Mucosa of descending colon (tissue), 3 donors: ENCODE data around the gene LHFPL3. TPM values are rescaled to one million over a fixed set of nuclear protein-coding genes. Genes with fewer than 3 reads are reported as not detected.

Experiments used
- ATAC-seq: fragments of 200-7000 bp; cut with Tn5 transposase; one replicate; pipeline ENCODE4 v1.9.1; 2020; ENCODE audit warnings: mild to moderate bottlenecking, moderate library complexity
- DNase-seq, 3 donors: peaks; one replicate each; pipeline ENCODE4 v3.0.0-alpha.2; 2020
- H3K36me3 ChIP-seq: fragments of 200-600 bp; one replicate; pipeline ENCODE4 v1.8.0; 2021; ENCODE audit warnings: low read depth, mild to moderate bottlenecking
- H3K4me1 ChIP-seq: fragments of 200-600 bp; one replicate; pipeline ENCODE4 v1.8.0; 2021; ENCODE audit warnings: low read depth, mild to moderate bottlenecking
- H3K4me3 ChIP-seq: fragments of 200-600 bp; one replicate; pipeline ENCODE4 v1.8.0; 2021; ENCODE audit warnings: mild to moderate bottlenecking
- H3K9me3 ChIP-seq: fragments of 200-600 bp; one replicate; pipeline ENCODE4 v1.8.0; 2021; ENCODE audit warnings: mild to moderate bottlenecking
- intact Hi-C, 2 donors: fragments of 100-400 bp; cut with DNase I in 1 of 2; cut with micrococcal nuclease in 1 of 2; formaldehyde crosslinking; loops; one replicate each; pipeline versions ENCODE4 v1.11.0 to v1.11.1; 2022; cut with DNase I, micrococcal nuclease
- total RNA-seq, 3 donors: library from RNA; stranded (reverse); fragmentation: NEBNext Ultra II Directional in 2 of 3; extraction: Animal tissue kit (Norgen Biotek cat#: 25700) in 2 of 3; gene quantifications; one replicate each; pipeline versions ENCODE4 v1.2.1 to v1.2.4, GENCODE V29; 2021 to 2023
- TF ChIP-seq, protein P1 (sequence below): fragments of 200-600 bp; IDR thresholded peaks from one replicate; pipeline ENCODE4 v1.8.0; 2022; ENCODE audit warnings: antibody characterized with exemption, mild to moderate bottlenecking
- donor health status: DM: no; HTN: no; CAD: no; lungs with moderate emphysema.
- donor health status: DM: no; HTN: no; CAD: no.
- donor health status: DM: no; HTN: yes; CAD: no.

LHFPL3 gene
- total RNA-seq, 3 donors from 2014 or later = 0.26 to 0.57 (median 0.31) TPM

DNA sequence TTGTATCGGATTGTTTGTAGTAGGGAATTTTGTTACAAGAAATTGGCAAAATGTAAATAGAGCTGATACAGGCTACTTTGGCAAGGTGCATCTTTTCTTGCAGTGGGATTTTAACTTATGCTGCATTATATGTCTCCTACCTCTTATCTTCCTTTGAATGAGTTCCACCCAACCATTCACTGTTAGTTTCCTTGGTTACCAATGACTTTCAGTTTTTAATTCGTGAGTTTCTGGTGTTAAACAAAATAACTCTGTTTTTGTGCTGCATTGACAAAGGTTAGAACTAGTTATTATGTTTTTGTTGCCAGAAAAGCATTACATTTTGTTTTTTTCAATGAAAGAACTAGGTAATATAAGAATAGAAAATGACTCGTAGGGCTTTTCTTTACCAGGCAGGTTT, 327.2 kb downstream of the LHFPL3 start:
- ATAC-seq (no peak), DNase-seq (no peak)
- TF ChIP-seq, protein P1, sequence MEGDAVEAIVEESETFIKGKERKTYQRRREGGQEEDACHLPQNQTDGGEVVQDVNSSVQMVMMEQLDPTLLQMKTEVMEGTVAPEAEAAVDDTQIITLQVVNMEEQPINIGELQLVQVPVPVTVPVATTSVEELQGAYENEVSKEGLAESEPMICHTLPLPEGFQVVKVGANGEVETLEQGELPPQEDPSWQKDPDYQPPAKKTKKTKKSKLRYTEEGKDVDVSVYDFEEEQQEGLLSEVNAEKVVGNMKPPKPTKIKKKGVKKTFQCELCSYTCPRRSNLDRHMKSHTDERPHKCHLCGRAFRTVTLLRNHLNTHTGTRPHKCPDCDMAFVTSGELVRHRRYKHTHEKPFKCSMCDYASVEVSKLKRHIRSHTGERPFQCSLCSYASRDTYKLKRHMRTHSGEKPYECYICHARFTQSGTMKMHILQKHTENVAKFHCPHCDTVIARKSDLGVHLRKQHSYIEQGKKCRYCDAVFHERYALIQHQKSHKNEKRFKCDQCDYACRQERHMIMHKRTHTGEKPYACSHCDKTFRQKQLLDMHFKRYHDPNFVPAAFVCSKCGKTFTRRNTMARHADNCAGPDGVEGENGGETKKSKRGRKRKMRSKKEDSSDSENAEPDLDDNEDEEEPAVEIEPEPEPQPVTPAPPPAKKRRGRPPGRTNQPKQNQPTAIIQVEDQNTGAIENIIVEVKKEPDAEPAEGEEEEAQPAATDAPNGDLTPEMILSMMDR = no peak
- no peaks in the 10 kb centered on the region for H3K4me1 ChIP-seq
- H3K4me3 ChIP-seq = no peak overlapping the region
- H3K9me3 ChIP-seq = no peaks in the 10 kb centered on the region
- intact Hi-C loops = no loop called here
- no peaks in the 10 kb centered on the region for H3K36me3 ChIP-seq

DNA sequence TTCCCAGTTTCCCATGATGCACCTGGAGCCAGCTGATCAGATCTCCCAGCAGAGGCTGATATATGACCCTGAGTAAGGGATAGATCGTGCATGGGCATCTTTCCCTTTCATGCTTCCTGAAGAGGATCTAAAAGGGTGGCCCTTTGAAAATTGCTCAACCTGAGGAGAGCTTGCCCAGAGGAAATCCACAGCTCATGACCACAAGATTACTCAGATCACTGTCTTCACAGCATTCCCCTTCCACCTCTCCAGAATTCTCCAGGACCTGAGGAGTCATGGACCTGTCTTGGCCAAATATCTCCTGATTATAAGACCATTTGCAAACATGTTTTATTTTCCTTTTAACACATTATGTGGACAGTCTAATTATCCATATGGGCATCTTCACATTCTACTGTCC, 328.1 kb downstream of the LHFPL3 start:
- Histone ChIP-seq H3K9me3 (no peaks in the 10 kb centered on the region), H3K36me3 (no peaks in the 10 kb centered on the region), H3K4me1 (no peaks in the 10 kb centered on the region), H3K4me3 (no peak overlapping the region)
- ATAC-seq (no peak), DNase-seq (no peak)
- intact Hi-C loops = no loop called here
- TF ChIP-seq, protein P1 = no peak

DNA sequence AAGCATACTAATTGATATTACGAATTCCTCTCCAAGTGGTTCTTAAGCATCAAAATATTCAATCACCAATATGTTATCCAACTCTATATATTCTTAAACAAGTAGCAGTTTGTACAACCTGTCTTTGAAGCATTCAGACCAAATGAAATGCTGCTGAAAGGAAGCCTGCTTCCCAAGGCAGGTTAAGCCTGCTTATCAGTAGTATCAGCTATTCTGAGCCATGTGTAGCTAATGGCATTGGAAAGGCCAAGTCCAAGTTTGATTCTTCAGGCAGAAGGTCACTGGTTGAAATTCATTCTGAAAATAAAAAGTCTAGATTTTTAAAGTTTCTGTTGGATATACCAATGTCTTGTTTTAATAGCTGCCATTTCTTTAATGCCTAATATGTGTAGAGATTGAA, 328.7 kb downstream of the LHFPL3 start:
- Histone ChIP-seq H3K4me3 (no peak overlapping the region), H3K9me3 (no peaks in the 10 kb centered on the region), H3K36me3 (no peaks in the 10 kb centered on the region), H3K4me1 (no peaks in the 10 kb centered on the region)
- DNase-seq (no peak), ATAC-seq (no peak)
- TF ChIP-seq, protein P1 = no peak
- intact Hi-C loops = no loop called here

DNA sequence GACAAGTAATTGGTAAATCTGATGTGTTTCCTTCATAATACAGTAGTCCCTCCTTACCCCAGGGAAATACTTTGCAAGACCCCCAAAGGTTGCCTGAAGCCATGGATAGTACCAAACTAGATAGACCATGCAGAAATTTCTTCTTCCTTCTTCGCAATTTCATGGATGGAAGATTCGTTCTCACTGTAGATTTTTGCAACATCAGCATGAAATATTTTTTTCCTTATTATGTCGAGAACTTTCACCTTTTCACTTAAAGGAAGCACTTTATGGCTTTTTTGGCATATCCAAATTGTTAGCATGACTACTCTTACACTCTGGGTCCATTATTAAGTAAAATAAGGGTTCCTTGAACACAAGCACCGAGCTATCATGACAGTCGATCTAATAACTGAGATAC, 333.2 kb downstream of the LHFPL3 start:
- TF ChIP-seq, protein P1 = no peak
- DNase-seq = no peak
- ATAC-seq = no peak

DNA sequence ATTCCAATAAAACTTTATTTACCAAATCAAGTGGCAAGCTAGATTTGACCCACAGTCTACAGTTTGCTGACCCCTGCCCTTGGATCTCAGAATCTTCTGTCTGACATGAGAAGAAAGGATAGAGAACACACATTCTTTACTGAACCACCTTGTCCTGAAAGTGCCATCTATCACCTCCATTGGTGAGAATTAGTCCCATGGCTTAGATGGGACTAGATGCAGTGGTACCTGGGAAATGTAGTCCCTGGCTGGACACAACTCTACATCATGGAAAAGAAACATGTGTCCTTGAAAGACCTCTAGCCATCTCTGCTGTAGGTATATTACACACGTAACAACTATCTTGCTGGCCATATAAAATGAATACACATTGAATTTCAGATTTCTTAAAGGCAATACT, 336.2 kb downstream of the LHFPL3 start:
- TF ChIP-seq, protein P1 = no peak
- no peaks in the 10 kb centered on the region for H3K9me3 ChIP-seq
- ATAC-seq = no peak
- no peaks in the 10 kb centered on the region for H3K36me3 ChIP-seq
- intact Hi-C loops = no loop called here
- no peak for DNase-seq
- no peak overlapping the region for H3K4me3 ChIP-seq
- H3K4me1 ChIP-seq = no peaks in the 10 kb centered on the region

More for the DNA sequence above, 333.2 kb downstream of the LHFPL3 start:
- H3K4me1 ChIP-seq = no peaks in the 10 kb centered on the region
- no peaks in the 10 kb centered on the region for H3K9me3 ChIP-seq
- intact Hi-C loops = no loop called here
- no peaks in the 10 kb centered on the region for H3K36me3 ChIP-seq
- no peak overlapping the region for H3K4me3 ChIP-seq

DNA sequence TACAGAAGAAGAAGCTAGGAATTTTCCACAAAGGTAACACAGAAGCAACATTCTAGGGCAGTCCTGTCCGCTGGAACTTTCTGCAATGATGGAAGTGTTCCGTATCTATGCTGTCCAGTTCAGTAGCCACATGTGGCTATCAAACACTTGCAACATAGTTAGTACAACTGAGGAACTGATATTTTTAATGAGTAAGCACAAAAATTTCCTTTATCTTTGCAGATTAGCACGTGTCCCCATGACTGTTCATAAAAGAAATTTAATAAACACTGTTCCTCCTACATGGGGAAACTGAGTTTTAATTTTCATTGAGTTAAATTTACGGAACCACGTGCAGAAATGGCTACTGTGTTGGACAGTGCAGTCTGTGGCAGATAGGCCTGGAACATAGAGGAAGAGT, 349.2 kb downstream of the LHFPL3 start:
- Histone ChIP-seq H3K9me3 (no peaks in the 10 kb centered on the region), H3K4me3 (no peak overlapping the region), H3K36me3 (no peaks in the 10 kb centered on the region), H3K4me1 (no peaks in the 10 kb centered on the region)
- intact Hi-C loops = no loop called here
- DNase-seq (no peak), ATAC-seq (no peak)
- TF ChIP-seq, protein P1 = no peak
